ENCODE measurements around the gene ZYG11B. TPM values are rescaled to one million over a fixed set of nuclear protein-coding genes. Genes with fewer than 3 reads are reported as not detected.
"Not testable (repeated sequence)": the region's sequence is repeated elsewhere in the genome, so short reads cannot be mapped to it uniquely, and the experiment has no call there.

Gene ZYG11B
- total RNA-seq, result 97.4 TPM

- peak; percentile 95 for DNase-seq
Measured at GRCh38 chr1:52726265-52727113, at the start of gene ZYG11B. TSS of gene ZYG11B (plus strand) at chr1:52726453. CDS start at chr1:52726654, 201 bp downstream.

GRCh38 chr1:52677076-52677806 lies 49.0 kb upstream of the ZYG11B start:
- DNase-seq, result no peak

- DNase-seq, result peak; percentile 83
Measured at GRCh38 chr1:52679048-52679447, 47.2 kb upstream of the ZYG11B start.

- DNase-seq, result no peak
Measured at GRCh38 chr1:52679498-52679897, 46.8 kb upstream of the ZYG11B start.

- no peak for DNase-seq
Measured at GRCh38 chr1:52680353-52680752, 45.9 kb upstream of the ZYG11B start.

GRCh38 chr1:52681136-52681535 lies 45.1 kb upstream of the ZYG11B start:
- DNase-seq, result no peak

GRCh38 chr1:52683367-52683940 lies 42.8 kb upstream of the ZYG11B start:
- no peak for DNase-seq

GRCh38 chr1:52684545-52684944 lies 41.7 kb upstream of the ZYG11B start:
- no peak for DNase-seq

GRCh38 chr1:52686261-52686751 lies 39.9 kb upstream of the ZYG11B start:
- peak; percentile 87 for DNase-seq

GRCh38 chr1:52686830-52687229 lies 39.4 kb upstream of the ZYG11B start:
- DNase-seq, result no peak

- no peak for DNase-seq
Measured at GRCh38 chr1:52691821-52692220, 34.4 kb upstream of the ZYG11B start.

- no peak for DNase-seq
Measured at GRCh38 chr1:52692697-52693096, 33.6 kb upstream of the ZYG11B start.

- not testable (repeated sequence) for DNase-seq
Measured at GRCh38 chr1:52693351-52693750, 32.9 kb upstream of the ZYG11B start.

GRCh38 chr1:52693843-52694242 lies 32.4 kb upstream of the ZYG11B start:
- DNase-seq, result no peak

GRCh38 chr1:52695627-52696026 lies 30.6 kb upstream of the ZYG11B start:
- DNase-seq, result no peak

- DNase-seq, result peak; percentile 94
Measured at GRCh38 chr1:52697795-52698674, 28.2 kb upstream of the ZYG11B start, which contains the start of gene COA7. TSS of gene COA7 (minus strand) at chr1:52698347. CDS start at chr1:52698326, 21 bp downstream.

- peak; percentile 95 for DNase-seq
Measured at GRCh38 chr1:52702886-52703787, 23.1 kb upstream of the ZYG11B start.

GRCh38 chr1:52706136-52706670 lies 20.1 kb upstream of the ZYG11B start:
- no peak for DNase-seq

GRCh38 chr1:52706941-52707926 lies 19.0 kb upstream of the ZYG11B start:
- DNase-seq, result no peak
